HG03442 (cell line): Measurements from ENCODE around the gene FABP3.

Experiments used
- ATAC-seq: cut with Tn5 transposase; IDR thresholded peaks from one replicate; pipeline ENCODE4 v1.9.1; 2021; ENCODE audit warnings: mild to moderate bottlenecking, moderate library complexity; ENCODE audit not compliant: unreplicated experiment

FABP3 gene

GRCh38 chr1:31373897-31374486, 1.1 kb upstream of the FABP3 start:
- no peak for ATAC-seq

- no peak for ATAC-seq
Measured at GRCh38 chr1:31372751-31373055, 173 bp downstream of the FABP3 start.

GRCh38 chr1:31372051-31372450, 825 bp downstream of the FABP3 start:
- no peak for ATAC-seq

GRCh38 chr1:31371121-31371959, 1.5 kb downstream of the FABP3 start:
- no peak for ATAC-seq

- no peak for ATAC-seq
Measured at GRCh38 chr1:31370565-31370964, 2.3 kb downstream of the FABP3 start.

- no peak for ATAC-seq
Measured at GRCh38 chr1:31370021-31370420, 2.9 kb downstream of the FABP3 start.

GRCh38 chr1:31368611-31369107, 4.2 kb downstream of the FABP3 start:
- ATAC-seq: no peak

- ATAC-seq: no peak
Measured at GRCh38 chr1:31366796-31367195, 6.1 kb downstream of the FABP3 start.

GRCh38 chr1:31364561-31365250, 8.2 kb downstream of the FABP3 start:
- no peak for ATAC-seq

- no peak for ATAC-seq
Measured at GRCh38 chr1:31362032-31362431, 10.8 kb downstream of the FABP3 start.

GRCh38 chr1:31361607-31362006, 11.3 kb downstream of the FABP3 start:
- no peak for ATAC-seq

- ATAC-seq: no peak
Measured at GRCh38 chr1:31356427-31356826, 16.4 kb downstream of the FABP3 start.

- ATAC-seq: no peak
Measured at GRCh38 chr1:31354283-31354682, 18.6 kb downstream of the FABP3 start.

- no peak for ATAC-seq
Measured at GRCh38 chr1:31348449-31348848, 24.4 kb downstream of the FABP3 start.

- no peak for ATAC-seq
Measured at GRCh38 chr1:31346785-31347184, 26.1 kb downstream of the FABP3 start.

GRCh38 chr1:31345635-31346034, 27.2 kb downstream of the FABP3 start:
- no peak for ATAC-seq

GRCh38 chr1:31344503-31344902, 28.4 kb downstream of the FABP3 start:
- ATAC-seq: no peak

GRCh38 chr1:31336687-31337467, 36.0 kb downstream of the FABP3 start:
- no peak for ATAC-seq

- ATAC-seq: no peak
Measured at GRCh38 chr1:31335007-31335406, 37.9 kb downstream of the FABP3 start.

- ATAC-seq: no peak
Measured at GRCh38 chr1:31327381-31327780, 45.5 kb downstream of the FABP3 start.

GRCh38 chr1:31326461-31326860, 46.4 kb downstream of the FABP3 start:
- ATAC-seq: no peak
